Skeletal muscle cell (primary cell): Measurements from ENCODE around the gene OPCML.

Experiments
- DNase-seq: peaks from one replicate; pipeline ENCODE4 v3.0.0-alpha.2; 2010; ENCODE audit warnings: low read depth
- H3K4me3 ChIP-seq: 2 replicates; pipeline ENCODE4 v1.5.1; 2011; ENCODE audit warnings: low read depth, mild to moderate bottlenecking, control low read depth, low read length, moderate library complexity

The OPCML gene

GRCh38 chr11:133385781-133386180 lies 146.5 kb downstream of the OPCML start:
- no peak overlapping the region for H3K4me3 ChIP-seq
- DNase-seq, result no peak

DNA sequence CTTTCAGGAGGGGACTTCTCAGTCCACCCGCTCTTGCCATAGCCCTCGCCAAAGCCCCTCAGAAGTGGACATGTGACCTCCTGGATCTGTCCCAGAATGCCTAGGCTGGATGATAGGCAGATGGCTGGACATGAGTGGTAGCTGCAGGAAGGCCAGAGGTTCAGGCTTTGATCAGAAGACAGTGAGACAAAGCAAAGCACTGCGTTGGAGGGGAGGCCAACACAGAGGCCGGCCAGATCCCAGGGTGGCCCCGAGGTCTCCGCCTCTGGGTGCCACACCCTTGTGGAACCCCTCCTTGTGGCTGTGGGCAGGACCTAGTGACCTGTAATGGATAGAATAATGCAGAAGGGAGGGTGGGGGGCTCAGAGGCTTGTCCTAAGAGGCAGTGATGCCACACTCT lies 147.6 kb downstream of the OPCML start:
- H3K4me3 ChIP-seq, result no peak overlapping the region
- no peak for DNase-seq

DNA sequence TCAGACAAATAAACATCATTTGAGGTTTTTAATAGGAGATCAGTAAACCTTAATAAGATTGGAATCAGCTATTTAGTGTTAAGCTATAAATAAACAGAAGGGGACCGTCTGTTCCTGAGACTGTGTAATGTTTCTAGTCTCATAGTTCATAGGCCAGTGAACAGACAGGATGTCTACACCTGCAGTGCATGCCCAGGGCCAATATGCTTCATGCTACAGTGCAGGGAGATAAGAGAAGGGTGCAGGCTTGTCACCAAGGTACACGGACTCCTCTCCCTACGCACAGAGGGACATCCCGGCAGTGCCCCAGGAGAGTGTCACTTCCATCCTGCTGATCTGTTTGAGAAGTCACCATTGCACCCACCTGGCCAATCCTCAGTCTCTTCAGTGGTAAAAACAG lies 148.6 kb downstream of the OPCML start:
- DNase-seq, result no peak
- no peak overlapping the region for H3K4me3 ChIP-seq

- H3K4me3 ChIP-seq, result no peak overlapping the region
- no peak for DNase-seq
Measured at GRCh38 chr11:133383201-133383600, 149.1 kb downstream of the OPCML start.

- no peak for DNase-seq
- H3K4me3 ChIP-seq, result no peak overlapping the region
Measured at GRCh38 chr11:133382131-133382812, 150.0 kb downstream of the OPCML start.

DNA sequence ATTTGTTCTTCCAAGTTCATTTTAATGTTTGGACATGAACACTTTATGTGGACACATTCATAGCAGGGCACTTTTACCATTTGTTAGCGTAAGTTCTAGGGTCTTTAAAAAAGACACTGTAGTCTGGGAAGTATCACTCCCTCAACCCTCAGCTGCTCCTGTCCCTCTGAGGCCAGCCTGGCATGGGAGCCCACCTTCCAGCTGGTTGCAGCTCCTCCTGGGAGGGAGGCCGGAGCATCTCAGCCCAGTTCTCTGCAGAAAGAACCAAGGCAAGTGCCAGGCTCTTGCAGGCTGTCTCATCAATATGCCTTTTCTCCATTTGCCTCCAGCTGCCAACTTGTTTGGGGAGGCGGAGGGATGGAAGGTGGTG lies 150.6 kb downstream of the OPCML start:
- no peak overlapping the region for H3K4me3 ChIP-seq
- DNase-seq, result no peak

- no peak overlapping the region for H3K4me3 ChIP-seq
- DNase-seq, result no peak
Measured at GRCh38 chr11:133366147-133366546, 166.2 kb downstream of the OPCML start.

- H3K4me3 ChIP-seq, result no peak overlapping the region
- DNase-seq, result no peak
Measured at GRCh38 chr11:133362916-133363315, 169.4 kb downstream of the OPCML start.

DNA sequence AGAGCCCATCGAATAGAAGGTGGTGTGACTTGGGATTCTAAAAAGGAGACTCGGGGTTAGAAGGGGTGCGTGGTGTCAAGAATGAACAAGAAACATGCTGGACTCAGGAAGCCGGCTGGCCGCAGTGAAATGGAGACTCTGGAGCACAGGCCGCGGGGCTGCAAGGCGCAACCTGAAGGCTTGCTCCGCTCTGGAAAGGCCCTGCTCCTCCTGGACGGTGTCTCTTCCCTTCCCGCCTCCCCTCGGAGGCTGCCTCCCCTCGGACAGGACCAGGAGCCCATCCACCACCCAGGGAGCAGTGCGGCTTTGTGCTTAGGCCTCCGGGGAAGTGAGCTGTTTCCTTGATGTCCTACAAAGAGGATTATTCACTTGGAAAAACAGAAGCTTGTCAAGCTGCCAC lies 170.1 kb downstream of the OPCML start:
- H3K4me3 ChIP-seq, result no peak overlapping the region
- no peak for DNase-seq

DNA sequence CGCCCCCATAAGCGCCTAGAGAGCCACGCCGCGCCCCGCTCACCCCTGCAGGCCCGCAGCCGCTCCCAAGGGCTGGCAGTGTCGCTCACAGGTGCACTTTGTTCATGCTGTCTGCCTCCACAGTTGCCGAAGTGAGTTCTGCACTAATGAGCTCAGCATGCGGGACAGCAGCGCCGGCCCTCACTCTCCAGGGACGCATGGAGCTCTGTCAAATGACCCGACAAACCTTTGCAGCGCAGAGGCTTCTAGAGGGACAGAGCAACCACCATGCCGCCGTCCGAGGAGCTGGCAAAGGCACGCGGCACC lies 170.7 kb downstream of the OPCML start:
- no peak for DNase-seq
- H3K4me3 ChIP-seq, result no peak overlapping the region

GRCh38 chr11:133360860-133361688 lies 171.2 kb downstream of the OPCML start:
- no peak for DNase-seq
- H3K4me3 ChIP-seq, result no peak overlapping the region

- no peak overlapping the region for H3K4me3 ChIP-seq
- DNase-seq, result no peak
Measured at GRCh38 chr11:133355095-133355494, 177.2 kb downstream of the OPCML start.

DNA sequence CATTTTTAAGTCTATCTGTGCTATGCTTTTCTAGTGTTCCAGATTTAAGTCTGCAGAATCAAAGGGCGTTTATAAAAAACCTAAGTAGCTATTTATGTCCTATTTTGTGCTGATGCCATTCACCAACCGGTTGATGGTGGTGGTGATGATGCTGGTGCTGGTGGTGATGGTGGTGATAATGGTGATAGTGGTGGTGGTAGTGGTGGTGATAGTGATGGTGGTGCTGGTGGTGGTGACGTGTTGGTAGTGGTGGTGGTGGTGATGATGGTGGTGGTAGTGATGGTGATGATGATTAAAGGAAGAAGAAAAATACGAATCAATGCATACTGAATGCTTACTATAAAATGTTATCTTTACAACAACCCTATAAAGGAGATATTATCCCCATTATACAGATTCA lies 178.2 kb downstream of the OPCML start:
- no peak for DNase-seq
- no peak overlapping the region for H3K4me3 ChIP-seq

DNA sequence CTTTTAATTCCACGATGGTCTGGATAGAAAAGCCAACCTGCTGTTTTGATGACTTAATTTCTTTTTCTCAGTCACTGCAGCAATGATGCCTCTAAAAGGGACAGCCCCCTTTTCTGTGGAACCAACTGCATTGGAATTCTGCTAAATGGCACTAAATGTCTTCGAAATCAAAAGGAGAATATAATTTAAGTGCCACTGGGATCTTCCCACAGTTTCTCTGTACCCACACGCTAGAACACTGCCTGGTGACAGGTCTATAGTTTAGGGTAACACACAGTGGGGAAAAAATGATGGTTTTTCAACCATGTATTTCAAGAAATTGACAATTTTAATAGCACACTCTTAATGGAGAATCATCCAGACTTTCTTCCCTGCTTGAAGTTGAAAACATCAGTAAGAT lies 182.3 kb downstream of the OPCML start:
- DNase-seq, result no peak

GRCh38 chr11:133347988-133348387 lies 184.3 kb downstream of the OPCML start:
- DNase-seq, result no peak
- no peak overlapping the region for H3K4me3 ChIP-seq

More for the DNA sequence above, 182.3 kb downstream of the OPCML start:
- H3K4me3 ChIP-seq, result no peak overlapping the region

DNA sequence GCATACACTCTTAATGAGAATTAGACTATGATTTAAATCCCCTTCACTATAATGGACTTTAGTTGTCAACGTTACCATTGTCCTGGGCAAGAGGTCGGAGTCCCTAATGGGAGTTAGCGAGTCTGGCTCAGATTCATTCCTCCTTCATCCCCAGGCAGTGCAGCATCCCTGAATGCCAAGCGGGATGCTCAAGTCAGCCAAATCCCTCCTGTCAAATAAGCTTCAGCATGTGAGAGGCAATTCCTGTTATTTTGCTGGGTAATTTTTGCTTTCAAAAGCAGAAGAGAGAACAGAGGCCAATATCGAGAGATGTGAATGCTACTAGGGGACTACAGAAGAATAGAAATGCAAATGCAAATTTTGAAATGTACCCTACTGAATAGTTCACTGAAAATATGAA lies 186.2 kb downstream of the OPCML start:
- no peak overlapping the region for H3K4me3 ChIP-seq

GRCh38 chr11:133343951-133344350 lies 188.3 kb downstream of the OPCML start:
- no peak for DNase-seq
- no peak overlapping the region for H3K4me3 ChIP-seq

More for the DNA sequence above, 186.2 kb downstream of the OPCML start:
- DNase-seq, result no peak

GRCh38 chr11:133339495-133340140 lies 192.7 kb downstream of the OPCML start:
- DNase-seq, result no peak
- H3K4me3 ChIP-seq, result no peak overlapping the region

GRCh38 chr11:133338588-133338987 lies 193.7 kb downstream of the OPCML start:
- no peak for DNase-seq
- no peak overlapping the region for H3K4me3 ChIP-seq

- H3K4me3 ChIP-seq, result no peak overlapping the region
- no peak for DNase-seq
Measured at GRCh38 chr11:133337951-133338418, 194.3 kb downstream of the OPCML start.

DNA sequence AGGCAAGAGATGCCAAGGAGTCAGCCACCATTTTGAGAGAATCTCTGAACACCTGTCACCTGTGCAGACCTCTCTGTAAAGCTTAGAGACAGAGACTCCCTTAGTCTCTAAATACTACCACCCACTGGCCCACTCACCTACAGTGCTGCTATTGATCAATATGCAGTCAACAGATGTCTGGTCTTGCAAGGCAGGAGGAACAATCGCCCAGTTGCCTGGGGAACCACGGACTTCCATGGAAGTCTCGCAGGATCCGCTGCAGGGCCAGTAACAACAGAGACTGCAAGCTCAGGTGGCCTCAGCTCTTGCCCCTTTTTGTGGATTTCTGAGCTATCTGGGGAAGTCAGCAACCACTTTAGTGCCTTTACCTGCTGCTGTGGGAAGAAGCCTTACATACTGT lies 195.1 kb downstream of the OPCML start:
- DNase-seq, result no peak
- H3K4me3 ChIP-seq, result no peak overlapping the region
